Measurements from ENCODE around the gene NUP62CL. TPM values are rescaled to one million over a fixed set of nuclear protein-coding genes. Genes with fewer than 3 reads are reported as not detected.

Gene NUP62CL
- total RNA-seq, 4 donors from 2014 or later = 0.66 TPM; not detected in 3

- Histone ChIP-seq H3K9me3 (no peaks in the 10 kb centered on the region), H3K36me3 (peaks cover 0 to 19% (median 0%) of the 10 kb centered on the region in 3 donors), H3K27me3 (peaks cover 0 to 12% of the 10 kb centered on the region in 2 donors), H3K4me1 (peaks cover 0 to 12% (median 2%) of the 10 kb centered on the region in 4 donors), H3K4me3 (peak within 1 kb of the TSS; percentile 37 to 69 (median 60)), H3K27ac (peak within 1 kb of the TSS; percentile 35 to 84 (median 60))
- 1 to 40% methylated on average over 15 to 37 of the region's 37 CpGs for WGBS, 2 donors
- TF ChIP-seq CTCF (IDR thresholded peaks at IDR 0.05) (no peak), EP300 (IDR thresholded peaks at IDR 0.05) (peak in 1 of 2 donors; percentile 61), POLR2A (IDR thresholded peaks at IDR 0.05) (peak in 1 of 2 donors; percentile 19)
- DNase-seq (ENCODE audit: low spot score in 2 of 2) = peak; percentile 61 to 70
Observed at GRCh38 chrX:107118322-107119147, 87.7 kb downstream of the NUP62CL start, which contains the start of gene RBM41. RBM41 (minus strand) TSS chrX:107118822; CDS start chrX:107118773, 49 bp downstream.

GRCh38 chrX:107117993-107118321 is 88.3 kb downstream of the NUP62CL start:
- Histone ChIP-seq H3K4me3 (peak overlapping the region; percentile 37 to 69 (median 60)), H3K36me3 (peaks cover 0 to 25% (median 0%) of the 10 kb centered on the region in 3 donors), H3K9me3 (no peaks in the 10 kb centered on the region), H3K27me3 (peaks cover 0 to 12% of the 10 kb centered on the region in 2 donors), H3K27ac (peak overlapping the region in 3 of 4 donors; percentile 35 to 84 (median 75)), H3K4me1 (peaks cover 0 to 12% (median 2%) of the 10 kb centered on the region in 4 donors)
- no peak for DNase-seq (ENCODE audit: low spot score in 2 of 2)
- TF ChIP-seq EP300 (IDR thresholded peaks at IDR 0.05) (no peak), CTCF (IDR thresholded peaks at IDR 0.05) (no peak), POLR2A (IDR thresholded peaks at IDR 0.05) (no peak)
- 0 to 38% methylated on average over 2 to 8 of the region's 8 CpGs for WGBS, 2 donors

GRCh38 chrX:107107459-107107858 is 98.8 kb downstream of the NUP62CL start:
- H3K27ac ChIP-seq = no peak overlapping the region
- 77 to 91% methylated on average over 1 of the region's 1 CpG for WGBS, 2 donors

GRCh38 chrX:107102980-107103379 is 103.3 kb downstream of the NUP62CL start:
- no peak for TF ChIP-seq EP300 (IDR thresholded peaks at IDR 0.05)
- no peak for TF ChIP-seq POLR2A (IDR thresholded peaks at IDR 0.05)
- TF ChIP-seq CTCF (IDR thresholded peaks at IDR 0.05) = no peak
- H3K4me1 ChIP-seq = no peaks in the 10 kb centered on the region
- no peak overlapping the region for H3K4me3 ChIP-seq
- DNase-seq (ENCODE audit: low spot score in 2 of 2) = no peak
- H3K36me3 ChIP-seq = no peaks in the 10 kb centered on the region
- no peaks in the 10 kb centered on the region for H3K9me3 ChIP-seq
- no peaks in the 10 kb centered on the region for H3K27me3 ChIP-seq
- WGBS, 2 donors = 10% methylated on average over 1 of the region's 1 CpG
- H3K27ac ChIP-seq = no peak overlapping the region

More at GRCh38 chrX:107107459-107107858, 98.8 kb downstream of the NUP62CL start:
- Histone ChIP-seq H3K4me3 (no peak overlapping the region), H3K9me3 (no peaks in the 10 kb centered on the region), H3K27me3 (no peaks in the 10 kb centered on the region), H3K36me3 (peaks cover 0 to 22% (median 0%) of the 10 kb centered on the region in 3 donors), H3K4me1 (no peaks in the 10 kb centered on the region)
- TF ChIP-seq EP300 (IDR thresholded peaks at IDR 0.05) = no peak
- DNase-seq (ENCODE audit: low spot score in 2 of 2) = no peak

GRCh38 chrX:107076158-107076557 is 130.1 kb downstream of the NUP62CL start:
- H3K4me3 ChIP-seq = no peak overlapping the region
- no peak for DNase-seq (ENCODE audit: low spot score in 2 of 2)
- no peak overlapping the region for H3K27ac ChIP-seq
- H3K4me1 ChIP-seq = no peaks in the 10 kb centered on the region
- no peaks in the 10 kb centered on the region for H3K27me3 ChIP-seq
- TF ChIP-seq CTCF (IDR thresholded peaks at IDR 0.05) (no peak), EP300 (IDR thresholded peaks at IDR 0.05) (no peak), POLR2A (IDR thresholded peaks at IDR 0.05) (no peak)
- peaks cover 0 to 18% (median 9%) of the 10 kb centered on the region in 4 donors for H3K9me3 ChIP-seq
- peaks cover 0 to 14% (median 0%) of the 10 kb centered on the region in 3 donors for H3K36me3 ChIP-seq
- WGBS, 2 donors = 89 to 100% methylated on average over 6 of the region's 6 CpGs

Small RNAs within 50 kb of the gene (small RNA-seq; reads per million reads assigned to genes)
- not detected for gene RF00019

Other genes starting within 250 kb of the NUP62CL start
- 10 to 100 TPM; 14.1 to 27.1 (median 21.6) TPM for gene MORC4, start 206.2 kb downstream of the NUP62CL start, total RNA-seq
- 10 to 100 TPM; 10.8 to 19.7 (median 16.6) TPM for gene RBM41, start 87.6 kb downstream of the NUP62CL start, total RNA-seq
- gene DNAAF6, start 178 bp upstream of the NUP62CL start, total RNA-seq = not detected
- not detected for gene FRMPD3, start 243.2 kb upstream of the NUP62CL start, total RNA-seq

All from tibial nerve (tissue), 4 donors.